Measurements from ENCODE around the gene SCARB1.

SCARB1 gene

GRCh38 chr12:124762791-124763593 lies 100.7 kb downstream of the SCARB1 start:
- TF ChIP-seq, protein P1, sequence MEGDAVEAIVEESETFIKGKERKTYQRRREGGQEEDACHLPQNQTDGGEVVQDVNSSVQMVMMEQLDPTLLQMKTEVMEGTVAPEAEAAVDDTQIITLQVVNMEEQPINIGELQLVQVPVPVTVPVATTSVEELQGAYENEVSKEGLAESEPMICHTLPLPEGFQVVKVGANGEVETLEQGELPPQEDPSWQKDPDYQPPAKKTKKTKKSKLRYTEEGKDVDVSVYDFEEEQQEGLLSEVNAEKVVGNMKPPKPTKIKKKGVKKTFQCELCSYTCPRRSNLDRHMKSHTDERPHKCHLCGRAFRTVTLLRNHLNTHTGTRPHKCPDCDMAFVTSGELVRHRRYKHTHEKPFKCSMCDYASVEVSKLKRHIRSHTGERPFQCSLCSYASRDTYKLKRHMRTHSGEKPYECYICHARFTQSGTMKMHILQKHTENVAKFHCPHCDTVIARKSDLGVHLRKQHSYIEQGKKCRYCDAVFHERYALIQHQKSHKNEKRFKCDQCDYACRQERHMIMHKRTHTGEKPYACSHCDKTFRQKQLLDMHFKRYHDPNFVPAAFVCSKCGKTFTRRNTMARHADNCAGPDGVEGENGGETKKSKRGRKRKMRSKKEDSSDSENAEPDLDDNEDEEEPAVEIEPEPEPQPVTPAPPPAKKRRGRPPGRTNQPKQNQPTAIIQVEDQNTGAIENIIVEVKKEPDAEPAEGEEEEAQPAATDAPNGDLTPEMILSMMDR (IDR thresholded peaks at IDR 0.05; ENCODE audit: insufficient read depth, low read length, poor library complexity, severe bottlenecking), result no peak
- Histone ChIP-seq H3K36me3 (ENCODE audit: control insufficient read depth, insufficient read depth, low read length) (no peaks in the 10 kb centered on the region), H3K4me3 (replicated peaks; ENCODE audit: low read depth, low read length) (no peak overlapping the region), H3K27me3 (replicated peaks; ENCODE audit: control insufficient read depth, insufficient read depth, low read length) (no peaks in the 10 kb centered on the region)
- no peak for DNase-seq (ENCODE audit: extremely low read depth, insufficient read length)

DNA sequence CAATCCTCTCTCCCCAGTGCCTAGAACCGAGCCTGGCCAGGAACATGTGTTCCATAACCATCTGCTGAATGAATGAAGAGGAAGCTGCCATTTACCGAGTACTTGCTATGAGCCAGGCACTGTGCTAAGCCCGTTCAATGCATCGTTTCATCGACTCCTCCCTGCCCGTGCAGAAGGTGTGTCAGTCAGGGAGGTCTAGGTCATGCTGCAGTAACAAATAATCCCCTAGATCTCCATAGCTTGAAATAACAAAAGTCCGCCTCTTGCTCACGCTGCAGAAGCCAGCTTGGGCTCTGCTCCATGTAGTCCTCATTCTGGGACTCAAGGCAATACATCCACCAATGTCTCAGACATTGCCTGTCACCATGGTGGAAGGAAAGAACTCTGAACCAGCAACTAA lies 101.3 kb downstream of the SCARB1 start:
- TF ChIP-seq, protein P1 (IDR thresholded peaks at IDR 0.05; ENCODE audit: insufficient read depth, low read length, poor library complexity, severe bottlenecking), result no peak
- no peak overlapping the region for H3K4me3 ChIP-seq (replicated peaks; ENCODE audit: low read depth, low read length)
- no peaks in the 10 kb centered on the region for H3K27me3 ChIP-seq (replicated peaks; ENCODE audit: control insufficient read depth, insufficient read depth, low read length)
- DNase-seq (ENCODE audit: extremely low read depth, insufficient read length), result no peak
- H3K36me3 ChIP-seq (ENCODE audit: control insufficient read depth, insufficient read depth, low read length), result no peaks in the 10 kb centered on the region

- DNase-seq (ENCODE audit: extremely low read depth, insufficient read length), result no peak
- H3K27me3 ChIP-seq (replicated peaks; ENCODE audit: control insufficient read depth, insufficient read depth, low read length), result no peaks in the 10 kb centered on the region
- TF ChIP-seq, protein P1 (IDR thresholded peaks at IDR 0.05; ENCODE audit: insufficient read depth, low read length, poor library complexity, severe bottlenecking), result no peak
- no peak overlapping the region for H3K4me3 ChIP-seq (replicated peaks; ENCODE audit: low read depth, low read length)
- H3K36me3 ChIP-seq (ENCODE audit: control insufficient read depth, insufficient read depth, low read length), result no peaks in the 10 kb centered on the region
These were observed 101.8 kb downstream of the SCARB1 start for GRCh38 chr12:124761871-124762270.

- Histone ChIP-seq H3K36me3 (ENCODE audit: control insufficient read depth, insufficient read depth, low read length) (no peaks in the 10 kb centered on the region), H3K4me3 (replicated peaks; ENCODE audit: low read depth, low read length) (no peak overlapping the region), H3K27me3 (replicated peaks; ENCODE audit: control insufficient read depth, insufficient read depth, low read length) (no peaks in the 10 kb centered on the region)
- no peak for DNase-seq (ENCODE audit: extremely low read depth, insufficient read length)
- TF ChIP-seq, protein P1 (IDR thresholded peaks at IDR 0.05; ENCODE audit: insufficient read depth, low read length, poor library complexity, severe bottlenecking), result no peak
These were observed 102.6 kb downstream of the SCARB1 start for GRCh38 chr12:124761056-124761455.

DNA sequence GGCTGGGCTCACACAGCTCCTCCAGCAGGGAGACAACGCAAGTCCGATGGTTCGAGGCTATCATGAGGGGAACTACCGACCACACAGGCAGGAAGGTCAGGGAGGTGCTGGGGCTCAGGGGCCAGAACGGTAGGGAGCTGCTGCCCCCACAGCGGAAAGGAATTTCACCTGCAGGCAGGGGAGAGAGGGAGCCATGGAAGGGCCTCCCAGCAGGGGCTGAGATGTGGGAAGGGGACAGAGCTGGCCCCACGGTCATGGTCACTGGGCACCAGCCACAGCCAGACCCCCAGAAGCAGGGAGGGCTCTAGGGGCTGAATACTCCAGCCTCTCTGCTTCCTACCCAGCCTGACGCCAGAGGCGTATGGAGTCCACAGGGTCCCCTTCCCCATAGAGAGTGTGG lies 103.1 kb downstream of the SCARB1 start:
- no peaks in the 10 kb centered on the region for H3K36me3 ChIP-seq (ENCODE audit: control insufficient read depth, insufficient read depth, low read length)
- no peak for DNase-seq (ENCODE audit: extremely low read depth, insufficient read length)
- H3K4me3 ChIP-seq (replicated peaks; ENCODE audit: low read depth, low read length), result no peak overlapping the region
- TF ChIP-seq, protein P1 (IDR thresholded peaks at IDR 0.05; ENCODE audit: insufficient read depth, low read length, poor library complexity, severe bottlenecking), result no peak
- no peaks in the 10 kb centered on the region for H3K27me3 ChIP-seq (replicated peaks; ENCODE audit: control insufficient read depth, insufficient read depth, low read length)

All from GM06990 (cell line).